ENCODE measurements around the gene SPSB1.

DNA sequence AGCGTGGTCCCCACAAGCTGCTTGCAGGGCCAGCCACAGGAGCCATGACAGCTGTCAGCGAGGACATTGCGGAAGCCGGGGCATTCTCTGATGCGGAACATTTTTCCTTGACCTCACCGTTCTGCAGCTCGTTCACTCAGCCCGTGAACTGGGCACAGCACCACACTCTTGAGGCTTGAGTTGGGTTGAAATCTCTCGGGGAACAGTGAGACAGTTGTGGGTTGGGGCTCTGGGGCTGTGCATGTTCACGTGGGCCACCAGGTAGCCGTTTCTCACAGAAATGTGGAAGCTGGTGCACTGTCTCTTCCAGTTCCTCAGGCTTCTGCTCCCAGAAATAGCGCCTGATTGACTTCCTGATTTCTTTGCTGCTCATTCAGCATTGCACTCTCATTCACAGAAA is 69.8 kb downstream of the SPSB1 start:
- no peak for TF ChIP-seq CTCF (conservative IDR thresholded peaks at IDR 0.05)
- no peak for TF ChIP-seq EZH2 (IDR thresholded peaks at IDR 0.05; ENCODE audit: low read depth)
